Right lobe of liver (tissue), 6 donors: ENCODE measurements around the gene MYO7B. TPM values are rescaled to one million over a fixed set of nuclear protein-coding genes. Genes with fewer than 3 reads are reported as not detected.

Source experiments
- ATAC-seq, 4 donors: fragments of 200-7000 bp; cut with Tn5 transposase; one replicate each; pipeline ENCODE4 v1.9.1; 2020; ENCODE audit warnings: mild to moderate bottlenecking in 4 of 4, moderate library complexity in 4 of 4
- DNase-seq, 3 donors: peaks; one replicate each; pipeline ENCODE4 v3.0.0-alpha.2; 2020
- H3K27ac ChIP-seq, 3 donors: fragments of 200-600 bp; one replicate each; pipeline ENCODE4 v1.8.0; 2022
- H3K27me3 ChIP-seq, 2 donors: fragments of 200-600 bp; one replicate each; pipeline ENCODE4 v1.8.0; 2022
- H3K36me3 ChIP-seq, 4 donors: fragments of 200-600 bp; sonication (generic) in 1 of 4; one replicate each; pipeline versions ENCODE4 v1.5.1 to v1.8.0; 2017 to 2022; ENCODE audit warnings: control low read depth in 1 of 4
- H3K4me1 ChIP-seq, 4 donors: fragments of 200-600 bp; sonication (generic) in 1 of 4; one replicate each; pipeline versions ENCODE4 v1.5.1 to v1.8.0; 2017 to 2022; ENCODE audit warnings: control low read depth in 1 of 4
- H3K4me3 ChIP-seq, 3 donors: fragments of 200-600 bp; one replicate each; pipeline ENCODE4 v1.8.0; 2022
- H3K9me3 ChIP-seq, 4 donors: fragments of 200-600 bp; sonication (generic) in 1 of 4; one replicate each; pipeline versions ENCODE4 v1.5.1 to v1.8.0; 2017 to 2022; ENCODE audit warnings: control low read depth in 1 of 4
- POLR2A ChIP-seq: fragments of 450-650 bp; IDR thresholded peaks from one replicate; pipeline ENCODE4 v1.6.1; 2017; ENCODE audit warnings: antibody characterized with exemption, mild to moderate bottlenecking
- WGBS: methylation state at CpG from one replicate; pipeline ENCODE4 v1.1.6; 2018; ENCODE audit warnings: low coverage, low lambda C conversion rate; ENCODE audit not compliant: insufficient coverage; ENCODE audit errors: missing lambda C conversion rate; 5-methylcytosine and 5-hydroxymethylcytosine counted together
- intact Hi-C, 2 donors: fragments of 100-400 bp; cut with DNase I; formaldehyde crosslinking; loops; one replicate each; pipeline versions ENCODE4 v1.11.2 to v1.14.1; 2022
- total RNA-seq, 6 experiments: library from RNA; depleted of rRNA in 2 of 6; stranded (reverse); fragments of >200 nt in 2 of 6; fragmentation: NEBNext Ultra II Directional in 3 of 6; extraction: Animal tissue kit (Norgen Biotek cat#: 25700) in 3 of 6; gene quantifications; one replicate each; pipeline versions ENCODE4 v1.1.0 to v1.2.4, GENCODE V29; 2016 to 2023
- TF ChIP-seq, protein P1 (sequence below), 4 donors: fragments of 200-600 bp in 3 of 4; fragments of 450-650 bp in 1 of 4; IDR thresholded peaks; one replicate each; pipeline versions ENCODE4 v1.5.1 to v1.8.0; 2016 to 2022; ENCODE audit warnings: antibody characterized with exemption in 4 of 4, mild to moderate bottlenecking in 2 of 4
- donor health status: DM: no; HTN: yes; CAD: no.
- donor health status: DM: no; HTN: no; CAD: no.
- donor health status: DM: no; HTN: no; CAD: no.
- donor health status: DM: no; HTN: yes; CAD: no.
- donor health status: DM: no; HTN: yes; CAD: no.

MYO7B gene
- total RNA-seq, 6 experiments from 2014 or later = 0.21 to 2.7 (median 0.37) TPM; not detected in 1

DNA sequence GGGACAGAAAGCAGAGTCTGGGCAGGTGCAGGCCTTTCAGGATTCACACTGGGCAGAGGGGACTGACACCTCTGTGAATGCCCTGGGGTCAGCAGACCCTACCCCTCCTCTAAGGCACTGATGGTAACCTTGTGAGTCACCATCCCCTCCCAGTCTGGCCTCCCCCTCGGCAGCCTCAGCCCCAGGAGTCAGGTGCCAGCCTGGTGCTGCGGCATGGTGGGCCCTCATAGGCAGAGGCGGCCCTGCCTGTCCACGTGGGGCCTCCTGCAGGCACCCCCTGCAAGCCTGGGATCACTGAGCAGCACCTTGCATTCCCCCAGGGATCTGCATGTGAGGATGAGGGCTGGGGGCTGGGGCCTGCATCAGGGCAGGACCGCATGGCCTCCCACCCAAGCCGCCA lies 105.7 kb downstream of the MYO7B start:
- TF ChIP-seq POLR2A = no peak
- TF ChIP-seq, protein P1, sequence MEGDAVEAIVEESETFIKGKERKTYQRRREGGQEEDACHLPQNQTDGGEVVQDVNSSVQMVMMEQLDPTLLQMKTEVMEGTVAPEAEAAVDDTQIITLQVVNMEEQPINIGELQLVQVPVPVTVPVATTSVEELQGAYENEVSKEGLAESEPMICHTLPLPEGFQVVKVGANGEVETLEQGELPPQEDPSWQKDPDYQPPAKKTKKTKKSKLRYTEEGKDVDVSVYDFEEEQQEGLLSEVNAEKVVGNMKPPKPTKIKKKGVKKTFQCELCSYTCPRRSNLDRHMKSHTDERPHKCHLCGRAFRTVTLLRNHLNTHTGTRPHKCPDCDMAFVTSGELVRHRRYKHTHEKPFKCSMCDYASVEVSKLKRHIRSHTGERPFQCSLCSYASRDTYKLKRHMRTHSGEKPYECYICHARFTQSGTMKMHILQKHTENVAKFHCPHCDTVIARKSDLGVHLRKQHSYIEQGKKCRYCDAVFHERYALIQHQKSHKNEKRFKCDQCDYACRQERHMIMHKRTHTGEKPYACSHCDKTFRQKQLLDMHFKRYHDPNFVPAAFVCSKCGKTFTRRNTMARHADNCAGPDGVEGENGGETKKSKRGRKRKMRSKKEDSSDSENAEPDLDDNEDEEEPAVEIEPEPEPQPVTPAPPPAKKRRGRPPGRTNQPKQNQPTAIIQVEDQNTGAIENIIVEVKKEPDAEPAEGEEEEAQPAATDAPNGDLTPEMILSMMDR (IDR thresholded peaks at IDR 0.05) = no peak
- ATAC-seq (no peak), DNase-seq (no peak)
- H3K4me3 ChIP-seq = no peak overlapping the region
- H3K4me1 ChIP-seq = peaks cover 0 to 12% (median 4%) of the 10 kb centered on the region in 4 donors
- no peaks in the 10 kb centered on the region for H3K9me3 ChIP-seq
- intact Hi-C loops = no loop called here
- H3K27me3 ChIP-seq = no peaks in the 10 kb centered on the region
- no CpG with 5 or more reads among the region's 6 CpGs for WGBS
- no peak overlapping the region for H3K27ac ChIP-seq
- H3K36me3 ChIP-seq = no peaks in the 10 kb centered on the region

DNA sequence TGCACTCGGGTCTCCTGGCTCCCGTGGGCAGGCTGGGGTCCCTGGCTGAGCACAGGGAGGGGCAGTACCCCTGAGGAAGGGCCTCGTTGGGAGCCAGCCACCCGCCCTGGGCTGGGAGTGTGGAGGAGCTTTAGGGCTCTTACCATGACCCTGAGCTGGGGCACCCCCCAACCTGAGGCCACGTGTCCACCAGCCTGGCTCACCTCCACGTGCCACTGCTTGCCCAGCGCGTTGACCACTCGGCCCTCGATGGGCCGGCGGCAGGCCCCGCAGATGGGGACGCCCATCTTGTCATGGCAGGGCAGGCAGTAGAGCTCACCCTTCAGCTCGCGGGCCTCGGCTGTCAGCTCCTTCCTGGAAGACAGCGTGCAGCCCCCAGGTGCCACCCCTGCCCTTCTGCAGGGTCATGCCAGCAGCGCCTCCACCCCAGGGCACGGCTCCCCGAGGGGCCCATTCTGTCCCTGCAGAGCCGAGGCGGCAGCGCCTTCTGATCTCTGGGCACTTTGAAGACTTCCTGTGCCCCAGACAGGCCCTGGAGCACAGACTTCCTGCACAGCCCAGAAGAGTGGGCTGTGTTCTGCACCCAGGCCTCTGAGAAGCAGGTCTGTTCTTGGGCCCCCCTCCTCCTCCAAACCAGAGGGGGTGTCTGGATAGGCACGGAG lies 106.5 kb downstream of the MYO7B start:
- no peak for DNase-seq
- Histone ChIP-seq H3K36me3 (no peaks in the 10 kb centered on the region), H3K4me1 (peaks cover 0 to 12% (median 4%) of the 10 kb centered on the region in 4 donors), H3K27ac (no peak overlapping the region), H3K27me3 (no peaks in the 10 kb centered on the region), H3K9me3 (no peaks in the 10 kb centered on the region), H3K4me3 (no peak overlapping the region)
- WGBS = no CpG with 5 or more reads among the region's 25 CpGs
- TF ChIP-seq POLR2A = no peak
- TF ChIP-seq, protein P1 (IDR thresholded peaks at IDR 0.05) = no peak
- intact Hi-C loops = no loop called here
- ATAC-seq = no peak

DNA sequence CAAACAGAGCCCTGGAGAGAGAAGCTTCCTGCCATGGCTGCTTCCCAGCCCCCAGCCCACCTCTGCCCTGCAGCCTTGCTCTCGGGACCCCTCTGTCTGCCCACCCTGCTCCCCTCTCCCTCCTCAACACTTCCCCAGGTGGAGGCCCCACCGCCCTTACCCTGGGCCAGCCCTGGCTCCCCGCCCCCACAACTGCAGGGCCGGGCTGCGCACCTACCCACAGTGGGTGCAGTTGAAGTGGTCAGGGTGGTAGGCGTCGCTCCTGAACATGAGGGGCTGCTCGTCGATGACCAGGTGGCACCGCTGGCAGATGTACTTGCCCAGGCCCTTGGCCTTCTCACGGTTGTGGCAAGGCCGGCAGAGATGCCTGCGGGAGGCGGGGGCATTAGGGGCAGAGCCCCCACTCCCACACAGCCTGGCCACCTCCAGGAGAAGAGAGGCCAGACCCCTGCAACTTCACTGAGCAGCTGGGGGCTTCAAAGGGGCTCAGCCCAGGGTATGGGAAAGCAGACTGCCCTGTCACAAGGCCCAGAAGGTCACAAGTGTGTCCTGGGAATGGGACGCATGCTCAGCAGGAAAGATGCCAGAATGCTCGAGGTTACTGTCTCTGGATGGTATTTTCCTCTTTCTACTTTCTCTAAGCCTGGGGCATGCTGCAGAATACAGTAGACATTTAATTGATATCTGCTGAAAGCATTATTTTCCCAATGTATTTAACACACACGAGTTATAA lies 107.4 kb downstream of the MYO7B start:
- DNase-seq (no peak), ATAC-seq (no peak)
- Histone ChIP-seq H3K27me3 (no peaks in the 10 kb centered on the region), H3K9me3 (no peaks in the 10 kb centered on the region), H3K4me3 (no peak overlapping the region), H3K4me1 (peaks cover 0 to 12% (median 4%) of the 10 kb centered on the region in 4 donors), H3K27ac (no peak overlapping the region), H3K36me3 (no peaks in the 10 kb centered on the region)
- intact Hi-C loops = no loop called here
- 67% methylated on average over 5 of the region's 17 CpGs for WGBS
- no peak for TF ChIP-seq POLR2A
- TF ChIP-seq, protein P1 (IDR thresholded peaks at IDR 0.05) = no peak

DNA sequence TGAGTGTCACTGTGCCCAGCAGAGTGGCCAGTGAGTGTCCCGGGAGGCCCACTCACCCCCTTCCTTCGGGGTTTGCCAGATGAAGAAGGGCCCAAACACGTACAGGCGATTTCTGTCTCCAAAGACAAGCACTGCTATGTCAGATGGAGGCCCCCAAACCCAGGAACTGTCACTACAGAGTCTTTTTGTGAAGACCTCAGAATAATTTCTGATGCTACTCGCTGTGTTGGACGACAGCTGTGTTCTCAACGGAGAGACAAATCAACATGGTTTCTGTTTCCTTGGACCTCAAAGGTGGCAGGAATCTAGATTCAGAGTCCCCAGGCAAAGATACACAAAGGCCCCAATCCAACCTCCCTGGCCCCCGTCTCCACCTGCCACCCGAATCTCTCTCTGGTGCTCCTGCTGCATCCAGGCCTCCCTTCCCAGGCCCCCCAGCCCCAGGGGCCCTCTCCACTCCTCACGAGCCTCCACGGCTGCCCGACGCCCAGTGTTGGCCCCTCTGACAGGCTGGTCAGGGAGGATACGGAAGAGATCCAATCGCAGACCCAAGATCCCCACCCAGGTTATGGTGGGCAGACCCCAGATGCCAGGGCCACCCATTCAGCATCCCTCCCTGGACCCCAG lies 108.1 kb downstream of the MYO7B start:
- H3K9me3 ChIP-seq = no peaks in the 10 kb centered on the region
- intact Hi-C loops = no loop called here

More for the DNA sequence above, 108.1 kb downstream of the MYO7B start:
- no peak overlapping the region for H3K27ac ChIP-seq
- no peaks in the 10 kb centered on the region for H3K36me3 ChIP-seq
- no peak for DNase-seq
- WGBS = 100% methylated on average over 2 of the region's 15 CpGs
- ATAC-seq = no peak
- H3K4me3 ChIP-seq = no peak overlapping the region
- TF ChIP-seq POLR2A = no peak
- TF ChIP-seq, protein P1 (IDR thresholded peaks at IDR 0.05) = no peak
- peaks cover 0 to 12% (median 4%) of the 10 kb centered on the region in 4 donors for H3K4me1 ChIP-seq
- no peaks in the 10 kb centered on the region for H3K27me3 ChIP-seq
